Upper lobe of left lung (tissue), 6 donors: ENCODE data around the gene CFAP58. TPM values are rescaled to one million over a fixed set of nuclear protein-coding genes. Genes with fewer than 3 reads are reported as not detected.

ENCODE experiments used
- ATAC-seq, 2 donors: fragments of 200-7000 bp; cut with Tn5 transposase; one replicate each; pipeline ENCODE4 v1.9.1; 2022; ENCODE audit warnings: mild to moderate bottlenecking in 2 of 2, moderate library complexity in 2 of 2; ENCODE audit not compliant: low FRiP score in 2 of 2
- DNase-seq, 2 donors: peaks; one replicate each; pipeline ENCODE4 v3.0.0-alpha.2; 2019 to 2020
- H3K27ac ChIP-seq, 4 donors: fragments of 200-600 bp; sonication (generic); one replicate each; pipeline ENCODE4 v1.5.1; 2016 to 2019
- H3K27me3 ChIP-seq, 4 donors: fragments of 200-600 bp; sonication (generic); one replicate each; pipeline ENCODE4 v1.5.1; 2017 to 2019
- H3K36me3 ChIP-seq, 4 donors: fragments of 200-600 bp; sonication (generic); one replicate each; pipeline ENCODE4 v1.5.1; 2016 to 2019
- H3K4me1 ChIP-seq, 4 donors: fragments of 200-600 bp; sonication (generic); one replicate each; pipeline ENCODE4 v1.5.1; 2018 to 2019
- H3K4me3 ChIP-seq, 4 donors: fragments of 200-600 bp; sonication (generic); one replicate each; pipeline ENCODE4 v1.5.1; 2017 to 2019; ENCODE audit warnings: mild to moderate bottlenecking in 2 of 4, moderate library complexity in 1 of 4
- H3K9me3 ChIP-seq, 4 donors: fragments of 200-600 bp; sonication (generic); one replicate each; pipeline ENCODE4 v1.5.1; 2018 to 2019
- EP300 ChIP-seq, 4 donors: sonication (generic); formaldehyde crosslinking; IDR thresholded peaks; one replicate each; pipeline ENCODE4 v1.5.1; 2017; ENCODE audit warnings: antibody characterized with exemption in 4 of 4, control low read depth in 2 of 4
- POLR2A ChIP-seq, 4 donors: fragments of 450-650 bp; IDR thresholded peaks; one replicate each; pipeline ENCODE4 v1.5.1; 2016 to 2017; ENCODE audit warnings: antibody characterized with exemption in 4 of 4, mild to moderate bottlenecking in 2 of 4
- POLR2AphosphoS5 ChIP-seq, 2 donors: sonication (generic); formaldehyde crosslinking; IDR thresholded peaks; one replicate each; pipeline ENCODE4 v1.5.1; 2017; ENCODE audit warnings: antibody characterized with exemption in 2 of 2
- WGBS, 2 donors: methylation state at CpG; one replicate each; pipeline ENCODE4 v1.1.5; 2017 to 2018; 5-methylcytosine and 5-hydroxymethylcytosine counted together
- total RNA-seq, 6 donors: library from RNA; depleted of rRNA in 4 of 6; stranded (reverse); fragments of >200 nt in 4 of 6; gene quantifications; one replicate each; pipeline versions ENCODE4 v1.1.0 to v1.2.1, GENCODE V29; 2016 to 2021
- TF ChIP-seq, protein P1 (sequence below), 6 experiments: fragments of 450-650 bp in 4 of 6; fragments of 200-600 bp in 2 of 6; sonication (generic) in 2 of 6; IDR thresholded peaks; one replicate each; pipeline ENCODE4 v1.5.1; 2016 to 2019; ENCODE audit warnings: antibody characterized with exemption in 6 of 6
- donor health status: DM: no; HTN: no; CAD: no; lungs with moderate emphysema.
- donor health status: DM: no; HTN: yes; CAD: no; lungs with severe emphysema.

The CFAP58 gene
- total RNA-seq, 6 donors from 2014 or later, result 0.14 to 11.0 (median 1.0) TPM

DNA sequence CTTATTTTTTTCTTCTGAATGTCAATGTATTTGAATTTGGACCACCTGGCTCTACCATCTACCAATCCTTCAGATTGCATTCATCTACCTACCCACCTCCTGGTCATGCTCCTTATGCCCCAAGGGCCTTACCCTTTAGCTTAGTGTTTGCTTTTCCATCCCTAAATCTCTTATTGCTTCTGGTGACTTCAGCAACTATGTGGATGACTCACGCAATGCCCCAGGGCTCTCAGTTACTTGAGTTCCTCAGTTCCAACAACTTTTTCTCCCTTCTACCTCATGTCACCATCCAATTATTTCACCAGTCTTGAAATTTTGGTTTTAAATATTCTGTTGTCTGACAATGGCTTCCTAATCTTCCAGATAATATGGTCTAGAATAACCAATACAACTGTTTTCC is 118.9 kb downstream of the CFAP58 start:
- TF ChIP-seq, protein P1, sequence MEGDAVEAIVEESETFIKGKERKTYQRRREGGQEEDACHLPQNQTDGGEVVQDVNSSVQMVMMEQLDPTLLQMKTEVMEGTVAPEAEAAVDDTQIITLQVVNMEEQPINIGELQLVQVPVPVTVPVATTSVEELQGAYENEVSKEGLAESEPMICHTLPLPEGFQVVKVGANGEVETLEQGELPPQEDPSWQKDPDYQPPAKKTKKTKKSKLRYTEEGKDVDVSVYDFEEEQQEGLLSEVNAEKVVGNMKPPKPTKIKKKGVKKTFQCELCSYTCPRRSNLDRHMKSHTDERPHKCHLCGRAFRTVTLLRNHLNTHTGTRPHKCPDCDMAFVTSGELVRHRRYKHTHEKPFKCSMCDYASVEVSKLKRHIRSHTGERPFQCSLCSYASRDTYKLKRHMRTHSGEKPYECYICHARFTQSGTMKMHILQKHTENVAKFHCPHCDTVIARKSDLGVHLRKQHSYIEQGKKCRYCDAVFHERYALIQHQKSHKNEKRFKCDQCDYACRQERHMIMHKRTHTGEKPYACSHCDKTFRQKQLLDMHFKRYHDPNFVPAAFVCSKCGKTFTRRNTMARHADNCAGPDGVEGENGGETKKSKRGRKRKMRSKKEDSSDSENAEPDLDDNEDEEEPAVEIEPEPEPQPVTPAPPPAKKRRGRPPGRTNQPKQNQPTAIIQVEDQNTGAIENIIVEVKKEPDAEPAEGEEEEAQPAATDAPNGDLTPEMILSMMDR (IDR thresholded peaks at IDR 0.05), result no peak
- TF ChIP-seq POLR2AphosphoS5 (IDR thresholded peaks at IDR 0.05), result no peak
- no peak for TF ChIP-seq EP300 (IDR thresholded peaks at IDR 0.05)
- no peak for TF ChIP-seq POLR2A (IDR thresholded peaks at IDR 0.05)
- Histone ChIP-seq H3K4me3 (no peak overlapping the region), H3K4me1 (no peaks in the 10 kb centered on the region), H3K9me3 (no peaks in the 10 kb centered on the region), H3K27me3 (no peaks in the 10 kb centered on the region), H3K27ac (no peak overlapping the region), H3K36me3 (no peaks in the 10 kb centered on the region)
- WGBS, 2 donors, result 91 to 97% methylated on average over 1 of the region's 1 CpG
- DNase-seq, result no peak
- ATAC-seq, result no peak

DNA sequence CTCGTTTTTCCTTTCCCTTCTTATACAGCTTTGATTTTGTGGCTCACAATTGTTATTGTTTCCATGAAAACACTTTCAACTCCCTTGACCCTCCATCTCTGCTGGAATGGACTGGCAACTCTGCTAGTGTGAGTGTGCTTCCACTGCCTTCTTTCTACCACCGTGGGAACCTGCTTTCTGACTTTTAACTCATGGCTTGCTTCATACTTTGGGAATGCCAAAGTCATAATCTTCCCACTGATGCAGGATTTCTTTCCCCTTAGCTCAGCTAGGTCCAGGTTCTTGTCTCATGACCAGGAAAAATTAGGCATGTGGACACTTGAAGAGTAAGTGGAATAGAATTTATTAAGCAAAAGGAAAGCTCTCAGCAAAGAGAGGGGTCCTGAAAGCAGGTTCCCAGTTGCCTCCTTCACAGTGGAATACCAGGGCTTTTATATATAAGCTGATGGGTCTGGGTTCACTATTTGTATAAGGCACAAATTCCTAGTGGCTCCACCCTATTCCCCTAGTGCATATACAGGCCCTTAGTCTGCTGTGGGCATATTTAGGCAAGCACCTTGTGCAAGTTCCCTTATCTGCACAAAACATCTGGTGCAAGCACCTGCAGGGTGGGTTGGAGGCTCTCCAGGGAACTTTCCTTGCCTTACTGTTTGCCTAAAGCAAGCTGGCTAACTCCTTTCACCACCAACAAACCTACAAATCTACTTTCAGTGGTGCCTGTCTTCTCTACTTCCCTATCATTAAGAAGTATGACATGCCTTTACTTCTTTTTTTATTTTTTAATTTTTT is 119.5 kb downstream of the CFAP58 start:
- 73 to 77% methylated on average over 2 of the region's 2 CpGs for WGBS, 2 donors
- no peaks in the 10 kb centered on the region for H3K27me3 ChIP-seq

DNA sequence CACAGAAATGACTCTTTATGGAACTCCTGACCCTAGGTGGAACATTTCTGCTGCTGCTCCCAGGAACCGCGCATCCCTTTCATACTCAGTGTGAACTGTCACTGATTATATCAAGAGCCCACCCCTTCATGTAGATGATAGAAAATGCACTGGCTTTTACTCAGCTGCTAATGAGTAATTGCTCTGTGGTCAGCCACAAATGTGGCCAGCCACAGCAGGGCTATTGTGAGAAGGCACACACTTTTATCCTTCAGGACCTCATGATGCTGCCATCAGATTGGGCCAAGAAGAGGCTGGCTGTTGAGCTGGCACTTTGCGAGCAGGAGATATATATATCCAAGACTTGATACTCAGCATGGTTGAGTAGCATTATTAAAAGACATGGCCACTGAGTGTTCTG is 124.7 kb downstream of the CFAP58 start:
- WGBS, 2 donors, result 95 to 100% methylated on average over 3 of the region's 3 CpGs
- TF ChIP-seq EP300 (IDR thresholded peaks at IDR 0.05) (no peak), POLR2AphosphoS5 (IDR thresholded peaks at IDR 0.05) (no peak), POLR2A (IDR thresholded peaks at IDR 0.05) (no peak)
- TF ChIP-seq, protein P1 (IDR thresholded peaks at IDR 0.05), result no peak
- no peak for ATAC-seq

More for the DNA sequence above, 119.5 kb downstream of the CFAP58 start:
- TF ChIP-seq EP300 (IDR thresholded peaks at IDR 0.05) (no peak), POLR2A (IDR thresholded peaks at IDR 0.05) (no peak), POLR2AphosphoS5 (IDR thresholded peaks at IDR 0.05) (no peak)
- TF ChIP-seq, protein P1 (IDR thresholded peaks at IDR 0.05), result no peak
- DNase-seq, result no peak
- Histone ChIP-seq H3K4me1 (no peaks in the 10 kb centered on the region), H3K9me3 (no peaks in the 10 kb centered on the region), H3K27ac (no peak overlapping the region), H3K36me3 (no peaks in the 10 kb centered on the region), H3K4me3 (no peak overlapping the region)
- ATAC-seq, result no peak

DNA sequence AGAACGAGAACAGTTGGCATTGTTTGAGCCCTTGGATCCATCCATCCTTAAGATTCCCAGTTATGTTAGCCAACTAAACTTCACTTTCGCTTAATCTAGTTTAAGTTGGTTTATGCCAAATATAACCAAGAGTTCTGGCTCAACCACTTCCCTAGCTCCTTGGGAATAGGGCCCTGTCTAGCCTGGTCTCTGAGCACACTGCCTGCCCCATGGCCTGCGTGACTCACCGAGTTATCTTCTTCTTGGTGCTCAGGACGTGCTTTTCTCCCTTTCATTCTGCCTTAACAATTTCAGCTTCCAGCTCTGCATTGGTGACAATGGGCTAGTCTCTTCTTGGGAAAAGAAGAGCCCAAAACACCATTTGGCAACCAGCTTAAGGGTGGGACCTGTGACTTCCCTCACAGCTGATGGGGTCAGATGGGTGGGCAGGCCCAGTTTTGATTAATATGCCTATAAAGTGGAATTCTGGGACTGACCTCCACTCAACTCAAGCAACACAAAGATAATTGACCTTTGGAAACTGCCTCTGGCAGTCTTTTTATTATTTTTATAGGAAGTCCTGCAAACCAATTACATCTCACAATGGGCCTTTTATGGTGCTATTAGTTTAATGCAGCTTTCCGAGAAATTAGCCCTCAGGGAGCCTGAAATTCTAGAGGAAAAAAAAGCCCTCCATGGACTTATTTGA is 126.4 kb downstream of the CFAP58 start:
- no peak for DNase-seq
- Histone ChIP-seq H3K4me3 (no peak overlapping the region), H3K4me1 (no peaks in the 10 kb centered on the region), H3K27ac (no peak overlapping the region), H3K27me3 (no peaks in the 10 kb centered on the region), H3K36me3 (no peaks in the 10 kb centered on the region), H3K9me3 (no peaks in the 10 kb centered on the region)
- ATAC-seq, result no peak
- TF ChIP-seq POLR2A (IDR thresholded peaks at IDR 0.05) (no peak), POLR2AphosphoS5 (IDR thresholded peaks at IDR 0.05) (no peak), EP300 (IDR thresholded peaks at IDR 0.05) (no peak)
- TF ChIP-seq, protein P1 (IDR thresholded peaks at IDR 0.05), result no peak
- 78 to 83% methylated on average over 5 to 6 of the region's 6 CpGs for WGBS, 2 donors

More for the DNA sequence above, 124.7 kb downstream of the CFAP58 start:
- H3K9me3 ChIP-seq, result no peaks in the 10 kb centered on the region
- H3K27me3 ChIP-seq, result no peaks in the 10 kb centered on the region
- no peak for DNase-seq
- H3K4me1 ChIP-seq, result no peaks in the 10 kb centered on the region
- no peaks in the 10 kb centered on the region for H3K36me3 ChIP-seq
- no peak overlapping the region for H3K27ac ChIP-seq
- no peak overlapping the region for H3K4me3 ChIP-seq
